ENCODE data around the gene NTRK3.

NTRK3 gene

GRCh38 chr15:88020806-88021205, 235.7 kb downstream of the NTRK3 start:
- DNase-seq = no peak

GRCh38 chr15:88019656-88020055, 236.9 kb downstream of the NTRK3 start:
- no peak for DNase-seq

- DNase-seq = no peak
Observed at GRCh38 chr15:88018869-88019641, 237.5 kb downstream of the NTRK3 start.

GRCh38 chr15:88017753-88018152, 238.8 kb downstream of the NTRK3 start:
- DNase-seq = no peak

GRCh38 chr15:88016406-88016805, 240.1 kb downstream of the NTRK3 start:
- DNase-seq = no peak

- no peak for DNase-seq
Observed at GRCh38 chr15:88015228-88015860, 241.2 kb downstream of the NTRK3 start.

- no peak for DNase-seq
Observed at GRCh38 chr15:88014454-88015160, 241.9 kb downstream of the NTRK3 start.

GRCh38 chr15:88013111-88013510, 243.4 kb downstream of the NTRK3 start:
- no peak for DNase-seq

- no peak for DNase-seq
Observed at GRCh38 chr15:88012688-88013087, 243.9 kb downstream of the NTRK3 start.

- DNase-seq = no peak
Observed at GRCh38 chr15:88012233-88012632, 244.3 kb downstream of the NTRK3 start.

GRCh38 chr15:88011533-88011932, 245.0 kb downstream of the NTRK3 start:
- no peak for DNase-seq

GRCh38 chr15:88006146-88006545, 250.4 kb downstream of the NTRK3 start:
- no peak for DNase-seq

GRCh38 chr15:88004399-88004798, 252.1 kb downstream of the NTRK3 start:
- DNase-seq = no peak

- no peak for DNase-seq
Observed at GRCh38 chr15:88003541-88004327, 252.8 kb downstream of the NTRK3 start.

- no peak for DNase-seq
Observed at GRCh38 chr15:88002706-88003105, 253.8 kb downstream of the NTRK3 start.

GRCh38 chr15:87998630-87999029, 257.9 kb downstream of the NTRK3 start:
- no peak for DNase-seq

- no peak for DNase-seq
Observed at GRCh38 chr15:87986776-87987175, 269.8 kb downstream of the NTRK3 start.

GRCh38 chr15:87985451-87985850, 271.1 kb downstream of the NTRK3 start:
- no peak for DNase-seq

GRCh38 chr15:87981969-87982368, 274.6 kb downstream of the NTRK3 start:
- no peak for DNase-seq

GRCh38 chr15:87977907-87978306, 278.6 kb downstream of the NTRK3 start:
- no peak for DNase-seq

- DNase-seq = no peak
Observed at GRCh38 chr15:87976552-87976951, 280.0 kb downstream of the NTRK3 start.

- DNase-seq = no peak
Observed at GRCh38 chr15:87973501-87974215, 282.9 kb downstream of the NTRK3 start.
